Testis (tissue), 3 donors: Measurements from ENCODE around the gene GID8. TPM values are rescaled to one million over a fixed set of nuclear protein-coding genes. Genes with fewer than 3 reads are reported as not detected.

Source experiments
- DNase-seq: peaks from one replicate; pipeline ENCODE4 v3.0.0-alpha.2; 2019
- H3K27ac ChIP-seq, 2 donors: fragments of 200-600 bp; sonication (generic); one replicate each; pipeline ENCODE4 v1.5.1; 2019
- H3K27me3 ChIP-seq: fragments of 200-600 bp; sonication (generic); one replicate; pipeline ENCODE4 v1.5.1; 2019
- H3K36me3 ChIP-seq: fragments of 200-600 bp; sonication (generic); one replicate; pipeline ENCODE4 v1.5.1; 2017; ENCODE audit warnings: low read depth; ENCODE audit errors: missing control alignments
- H3K4me1 ChIP-seq: fragments of 200-600 bp; sonication (generic); one replicate; pipeline ENCODE4 v1.5.1; 2019
- H3K4me3 ChIP-seq, 2 donors: fragments of 200-600 bp; sonication (generic); one replicate each; pipeline ENCODE4 v1.5.1; 2017 to 2019
- H3K9me3 ChIP-seq: fragments of 200-600 bp; sonication (generic); one replicate; pipeline ENCODE4 v1.5.1; 2017
- POLR2A ChIP-seq: fragments of 450-650 bp; IDR thresholded peaks from one replicate; pipeline ENCODE4 v1.6.1; 2017; ENCODE audit warnings: antibody characterized with exemption, mild to moderate bottlenecking, moderate library complexity
- WGBS, 2 donors: methylation state at CpG; one replicate each; pipeline ENCODE4 v1.1.5; 2018; 5-methylcytosine and 5-hydroxymethylcytosine counted together
- intact Hi-C: fragments of 100-400 bp; cut with DNase I; formaldehyde crosslinking; loops from one replicate; pipeline ENCODE4 v1.15.1; 2023; ENCODE audit warnings: low total_unique reads
- polyA plus RNA-seq: library from polyadenylated mRNA; stranded (reverse); fragments of 350-450 nt; fragmentation: Illumina TruSeq; extraction: RNeasy Lipid Tissue Mini Kit (QIAGEN cat#74804); gene quantifications from one replicate; pipeline ENCODE4 v1.2.3, GENCODE V29; 2014; ENCODE audit warnings: low read depth, low replicate concordance; ENCODE audit not compliant: insufficient read depth
- total RNA-seq, 2 donors: library from RNA; depleted of rRNA; stranded (reverse); fragments of >200 nt; gene quantifications; one replicate each; pipeline ENCODE4 v1.2.3, GENCODE V29; 2016
- TF ChIP-seq, protein P1 (sequence below), 3 experiments: fragments of 450-650 bp in 2 of 3; fragments of 200-600 bp in 1 of 3; sonication (generic) in 1 of 3; IDR thresholded peaks; one replicate each; pipeline ENCODE4 v1.5.1; 2016 to 2019; ENCODE audit warnings: antibody characterized with exemption in 3 of 3, mild to moderate bottlenecking in 2 of 3, moderate library complexity in 1 of 3

Gene GID8
- total and polyA plus RNA-seq, 3 donors from 2014 or later, result 27.3 to 42.6 (median 41.9) TPM

DNA sequence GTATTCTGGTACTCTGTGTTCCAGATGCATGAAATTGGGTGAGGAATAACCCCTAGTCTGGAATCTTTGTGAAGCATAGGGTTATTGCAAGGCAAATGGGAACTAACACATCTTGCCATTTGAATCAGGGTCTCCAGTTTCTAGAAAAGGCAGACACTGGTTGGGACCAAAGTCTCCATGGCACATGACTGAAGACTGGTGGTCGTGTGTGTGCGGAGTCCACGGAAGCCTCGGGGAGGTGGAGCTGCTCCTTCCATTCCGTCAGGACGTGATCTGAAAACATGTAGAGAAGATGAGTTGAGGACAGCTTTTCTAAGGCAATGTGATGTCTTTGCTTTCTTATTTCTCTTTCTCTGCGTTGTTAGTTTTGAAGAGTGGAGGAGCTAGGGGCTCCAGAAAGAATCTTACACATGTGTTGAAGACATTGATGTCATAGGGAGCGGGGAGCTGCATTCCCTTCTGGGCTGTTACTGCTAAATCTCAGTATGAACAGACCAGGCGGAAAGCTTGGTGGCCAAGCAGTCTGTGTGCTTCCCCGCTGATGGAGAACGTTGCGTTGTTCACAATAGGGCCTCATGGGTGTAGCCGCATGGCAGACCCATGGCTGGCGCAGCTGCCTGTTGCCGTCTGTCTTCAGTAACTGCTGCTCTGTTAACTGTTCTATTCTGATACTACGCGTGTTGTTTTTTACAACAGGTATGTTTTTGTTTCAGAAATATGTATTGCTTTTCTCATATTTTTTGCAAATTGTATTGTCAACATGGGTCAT lies 9.8 kb downstream of the GID8 start:
- no peaks in the 10 kb centered on the region for H3K27me3 ChIP-seq
- intact Hi-C loops, result no loop called here
- H3K4me3 ChIP-seq, result no peak overlapping the region
- H3K36me3 ChIP-seq, result peaks cover 3% of the 10 kb centered on the region
- DNase-seq, result no peak
- H3K27ac ChIP-seq, result no peak overlapping the region
- WGBS, 2 donors, result 92 to 95% methylated on average over 17 of the region's 17 CpGs
- H3K4me1 ChIP-seq, result peaks cover 19% of the 10 kb centered on the region
- no peak for TF ChIP-seq POLR2A
- TF ChIP-seq, protein P1, sequence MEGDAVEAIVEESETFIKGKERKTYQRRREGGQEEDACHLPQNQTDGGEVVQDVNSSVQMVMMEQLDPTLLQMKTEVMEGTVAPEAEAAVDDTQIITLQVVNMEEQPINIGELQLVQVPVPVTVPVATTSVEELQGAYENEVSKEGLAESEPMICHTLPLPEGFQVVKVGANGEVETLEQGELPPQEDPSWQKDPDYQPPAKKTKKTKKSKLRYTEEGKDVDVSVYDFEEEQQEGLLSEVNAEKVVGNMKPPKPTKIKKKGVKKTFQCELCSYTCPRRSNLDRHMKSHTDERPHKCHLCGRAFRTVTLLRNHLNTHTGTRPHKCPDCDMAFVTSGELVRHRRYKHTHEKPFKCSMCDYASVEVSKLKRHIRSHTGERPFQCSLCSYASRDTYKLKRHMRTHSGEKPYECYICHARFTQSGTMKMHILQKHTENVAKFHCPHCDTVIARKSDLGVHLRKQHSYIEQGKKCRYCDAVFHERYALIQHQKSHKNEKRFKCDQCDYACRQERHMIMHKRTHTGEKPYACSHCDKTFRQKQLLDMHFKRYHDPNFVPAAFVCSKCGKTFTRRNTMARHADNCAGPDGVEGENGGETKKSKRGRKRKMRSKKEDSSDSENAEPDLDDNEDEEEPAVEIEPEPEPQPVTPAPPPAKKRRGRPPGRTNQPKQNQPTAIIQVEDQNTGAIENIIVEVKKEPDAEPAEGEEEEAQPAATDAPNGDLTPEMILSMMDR (IDR thresholded peaks at IDR 0.05), result no peak
- no peaks in the 10 kb centered on the region for H3K9me3 ChIP-seq

DNA sequence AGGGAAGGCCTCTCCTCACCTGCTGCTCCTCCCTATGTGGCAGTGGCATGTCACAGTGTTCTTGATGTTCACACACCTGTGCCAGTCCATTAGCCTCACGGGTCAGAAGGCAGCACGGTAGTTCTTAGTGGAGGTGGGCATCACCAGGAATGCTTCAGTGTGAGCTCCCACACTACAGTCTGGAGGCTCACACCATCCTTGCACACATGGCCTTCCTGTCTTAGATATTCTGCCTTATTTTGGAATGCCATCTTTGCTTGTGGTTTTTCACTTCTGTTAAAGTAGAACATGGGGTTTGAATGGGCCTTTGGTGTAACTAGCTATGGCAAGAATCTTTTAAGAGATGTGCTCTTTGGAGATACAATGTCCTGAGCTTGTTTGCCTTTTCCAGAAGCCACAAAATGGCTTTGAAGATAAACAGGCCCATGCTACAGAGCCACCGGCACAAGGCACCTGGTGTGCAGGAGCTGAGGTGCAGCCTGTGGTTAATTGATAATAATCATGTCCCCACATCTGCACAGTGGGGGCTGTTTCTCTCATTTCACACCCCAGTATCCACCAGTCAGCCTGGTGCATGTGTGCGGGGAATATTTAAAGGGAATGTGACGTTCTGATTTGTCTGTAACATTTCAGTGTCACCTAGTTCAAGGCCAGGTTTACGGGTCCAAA lies 11.3 kb downstream of the GID8 start:
- DNase-seq, result no peak
- no peak for TF ChIP-seq POLR2A
- TF ChIP-seq, protein P1 (IDR thresholded peaks at IDR 0.05), result no peak
- intact Hi-C loops, result no loop called here
- Histone ChIP-seq H3K4me1 (peaks cover 33% of the 10 kb centered on the region), H3K27ac (no peak overlapping the region), H3K27me3 (no peaks in the 10 kb centered on the region), H3K9me3 (no peaks in the 10 kb centered on the region), H3K36me3 (no peaks in the 10 kb centered on the region), H3K4me3 (no peak overlapping the region)
- 93 to 99% methylated on average over 6 of the region's 6 CpGs for WGBS, 2 donors

DNA sequence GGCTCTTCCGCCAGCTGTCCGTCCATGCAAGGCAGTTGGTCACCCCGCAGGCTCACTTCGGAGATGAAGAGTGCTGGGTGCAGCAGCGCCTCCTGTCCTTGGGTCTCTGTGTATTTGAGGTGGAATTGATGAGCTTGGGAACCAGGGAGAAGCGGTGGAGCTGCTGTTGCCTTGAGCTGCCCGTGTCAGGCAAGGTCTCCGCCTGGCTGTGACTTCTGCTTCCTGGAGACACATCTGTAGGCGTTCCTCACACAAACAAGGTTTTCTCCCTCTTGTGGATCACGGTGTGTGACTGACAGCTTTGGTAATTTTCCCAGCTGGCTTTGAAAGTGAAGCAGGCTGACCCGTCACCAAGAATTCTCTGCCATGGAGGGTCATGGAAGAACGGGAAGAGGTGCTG lies 12.0 kb downstream of the GID8 start:
- 95 to 96% methylated on average over 12 of the region's 12 CpGs for WGBS, 2 donors
- intact Hi-C loops, result no loop called here
- H3K27me3 ChIP-seq, result no peaks in the 10 kb centered on the region
- H3K4me1 ChIP-seq, result peaks cover 37% of the 10 kb centered on the region
- no peak overlapping the region for H3K27ac ChIP-seq
- no peaks in the 10 kb centered on the region for H3K9me3 ChIP-seq
- no peak overlapping the region for H3K4me3 ChIP-seq
- no peak for DNase-seq
- H3K36me3 ChIP-seq, result no peaks in the 10 kb centered on the region
- TF ChIP-seq, protein P1 (IDR thresholded peaks at IDR 0.05), result no peak
- no peak for TF ChIP-seq POLR2A

DNA sequence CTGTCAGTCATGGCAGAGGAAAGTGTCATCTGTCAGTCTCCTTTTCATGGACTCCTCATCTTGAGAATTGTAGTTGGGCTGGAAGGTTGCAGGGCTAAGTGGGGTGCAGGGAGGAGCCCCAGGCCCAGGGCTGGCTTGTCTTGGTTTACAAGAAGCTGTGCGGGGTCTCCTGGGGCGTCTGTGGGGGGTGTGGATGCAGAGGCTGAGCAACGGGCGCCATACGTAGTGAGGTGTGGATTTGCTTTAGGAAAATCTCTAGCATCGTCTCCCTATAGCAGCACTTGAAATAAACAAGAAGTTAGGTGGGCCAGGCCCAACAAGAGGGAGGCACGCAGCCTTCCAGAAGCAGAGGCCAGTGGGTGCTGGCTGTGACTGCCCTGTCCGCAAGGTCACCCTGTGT lies 12.8 kb downstream of the GID8 start:
- TF ChIP-seq, protein P1 (IDR thresholded peaks at IDR 0.05), result no peak
- Histone ChIP-seq H3K9me3 (no peaks in the 10 kb centered on the region), H3K4me3 (no peak overlapping the region), H3K36me3 (no peaks in the 10 kb centered on the region), H3K27ac (no peak overlapping the region), H3K4me1 (peaks cover 41% of the 10 kb centered on the region), H3K27me3 (no peaks in the 10 kb centered on the region)
- no peak for DNase-seq
- 90 to 96% methylated on average over 5 to 8 of the region's 8 CpGs for WGBS, 2 donors
- intact Hi-C loops, result no loop called here
